Measurements from ENCODE around the gene RNF150.

Gene RNF150

DNA sequence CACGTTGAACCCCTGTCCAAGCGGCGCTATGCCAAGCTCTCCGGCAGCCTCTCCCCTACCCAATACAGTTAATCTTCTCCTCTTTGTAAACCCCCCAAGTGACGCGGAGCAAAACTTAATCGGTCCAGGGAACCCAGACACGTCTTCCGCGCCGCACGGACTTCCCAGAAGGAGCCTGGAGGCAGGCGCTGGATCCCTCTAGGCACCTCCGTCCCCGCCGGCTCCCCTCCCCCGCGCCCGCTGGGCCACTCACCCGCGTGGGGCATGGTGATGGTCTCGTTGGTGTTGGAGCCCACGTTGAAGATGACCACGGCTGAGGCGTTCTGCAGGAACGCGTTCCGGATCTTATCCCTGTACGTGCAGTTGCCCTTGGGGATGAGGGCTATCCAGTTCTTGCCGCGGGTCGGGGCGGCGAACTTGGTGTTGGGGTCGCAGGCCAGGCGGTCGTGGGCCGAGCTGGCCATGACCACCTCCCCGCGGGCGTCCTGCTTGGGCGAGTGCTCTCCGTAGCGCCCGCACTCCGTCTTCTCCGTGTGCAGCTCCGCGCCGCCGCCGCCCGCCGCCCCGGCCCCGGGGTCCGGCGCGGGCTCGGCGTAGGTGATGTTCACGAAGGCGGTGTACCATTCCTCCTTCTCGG is 1.1 kb downstream of the RNF150 start:
- no peak for DNase-seq (ENCODE audit: low read depth in 1 of 2, low spot score in 1 of 2)

DNA sequence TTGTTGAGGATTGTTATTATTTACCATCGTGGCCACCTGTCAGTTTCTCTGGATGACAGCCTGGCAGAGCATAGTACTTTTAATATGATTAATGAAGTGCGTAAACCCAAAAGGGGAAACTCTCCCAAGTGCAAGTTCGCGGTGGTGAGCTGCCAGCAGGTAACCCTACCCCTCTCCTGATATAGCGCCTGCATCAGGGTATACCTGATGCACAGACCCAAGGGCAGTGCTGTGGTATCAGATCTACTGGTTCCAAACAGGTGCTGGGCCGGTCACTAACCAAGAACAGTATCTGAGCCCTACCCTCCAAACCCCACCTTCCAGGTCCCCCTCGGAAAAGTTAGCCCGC is 1.6 kb downstream of the RNF150 start:
- no peak for DNase-seq (ENCODE audit: low read depth in 1 of 2, low spot score in 1 of 2)

DNA sequence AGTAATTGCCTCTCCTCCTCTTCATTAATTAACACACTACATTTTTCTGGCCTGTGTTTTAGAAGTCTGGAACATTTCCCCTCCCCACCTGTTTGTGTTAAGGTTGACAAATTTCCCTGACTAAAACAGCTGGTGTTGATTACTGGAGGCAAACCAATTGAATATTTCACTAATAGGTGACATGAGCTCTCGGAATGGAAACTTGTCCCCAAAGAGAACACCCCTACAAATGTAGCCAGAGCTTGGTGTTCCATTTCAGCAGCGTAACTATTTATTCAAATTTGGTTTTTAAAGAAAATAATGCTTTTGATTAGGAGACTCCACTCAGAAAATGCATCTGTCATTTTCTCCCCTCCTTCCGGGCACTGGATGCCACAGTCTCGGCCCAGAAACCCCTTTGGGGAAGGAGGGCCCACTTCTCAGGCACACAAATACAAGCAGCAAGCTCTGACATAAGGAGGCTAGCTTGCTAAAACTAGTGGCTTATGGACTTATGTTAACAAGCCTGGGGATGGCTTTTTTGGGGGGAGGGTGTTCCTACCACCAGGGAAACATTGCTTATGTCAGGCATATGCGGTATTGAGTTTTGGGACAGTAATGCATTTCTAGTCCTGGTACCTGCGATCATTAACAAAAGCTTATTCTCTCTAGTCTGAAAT is 2.2 kb downstream of the RNF150 start:
- DNase-seq (ENCODE audit: low read depth in 1 of 2, low spot score in 1 of 2) = no peak

DNA sequence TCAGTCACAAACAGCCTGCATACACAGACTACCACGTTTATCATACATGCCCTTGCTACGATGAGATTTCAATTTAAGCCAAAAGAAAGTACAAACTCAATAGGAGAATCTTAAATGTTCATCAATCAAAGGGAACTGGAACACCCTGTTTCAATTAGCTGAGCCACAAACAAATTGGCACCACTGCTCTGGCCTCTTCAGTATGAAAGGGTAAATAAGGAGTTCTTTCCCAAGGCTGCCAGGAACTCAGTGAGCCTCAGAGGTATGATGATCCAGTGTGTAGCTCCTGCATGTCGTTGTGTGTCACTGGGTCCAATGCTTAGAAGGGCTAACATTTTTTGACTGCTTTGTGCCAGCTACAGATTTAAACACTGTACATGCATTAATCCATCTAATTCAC is 5.4 kb downstream of the RNF150 start:
- DNase-seq (ENCODE audit: low read depth in 1 of 2, low spot score in 1 of 2) = no peak

DNA sequence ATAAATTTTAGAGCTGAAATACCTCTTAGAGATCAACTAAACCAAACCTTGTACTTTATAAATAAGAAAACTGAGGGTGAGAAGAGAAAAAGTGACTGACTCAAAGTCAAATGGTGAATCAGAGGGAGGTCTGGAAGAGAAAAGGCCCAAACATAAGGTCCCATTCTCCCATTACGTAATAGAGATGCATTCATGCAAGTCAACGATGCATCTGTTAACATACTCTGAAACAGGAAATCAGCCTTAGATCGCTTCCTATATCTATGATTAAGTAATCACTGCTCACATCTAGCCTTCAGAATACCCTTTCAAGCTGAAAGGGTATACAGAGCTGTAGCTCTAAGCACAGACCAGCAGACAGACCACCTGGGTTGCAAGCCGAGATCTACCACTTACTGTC is 6.5 kb downstream of the RNF150 start:
- no peak for DNase-seq (ENCODE audit: low read depth in 1 of 2, low spot score in 1 of 2)

DNA sequence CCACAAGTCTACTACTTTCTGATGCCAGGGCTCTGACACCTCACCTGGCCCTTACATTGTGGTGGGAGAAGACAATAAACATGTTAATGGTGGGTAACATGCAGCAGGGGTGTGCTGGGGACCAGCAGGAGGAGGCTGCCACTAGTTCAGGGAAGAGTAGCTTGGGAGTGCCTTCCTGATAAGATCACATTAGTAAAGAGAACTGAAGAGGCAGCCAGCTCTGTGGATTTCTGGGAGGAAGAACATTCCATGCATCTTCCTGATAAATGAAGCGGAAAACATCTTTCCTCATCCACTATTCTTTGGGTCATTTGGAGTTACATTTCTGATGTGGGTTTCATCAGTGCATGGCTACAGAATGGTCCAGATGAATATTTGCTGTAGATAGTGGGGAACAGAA is 9.0 kb downstream of the RNF150 start:
- DNase-seq (ENCODE audit: low read depth in 1 of 2, low spot score in 1 of 2) = no peak

DNA sequence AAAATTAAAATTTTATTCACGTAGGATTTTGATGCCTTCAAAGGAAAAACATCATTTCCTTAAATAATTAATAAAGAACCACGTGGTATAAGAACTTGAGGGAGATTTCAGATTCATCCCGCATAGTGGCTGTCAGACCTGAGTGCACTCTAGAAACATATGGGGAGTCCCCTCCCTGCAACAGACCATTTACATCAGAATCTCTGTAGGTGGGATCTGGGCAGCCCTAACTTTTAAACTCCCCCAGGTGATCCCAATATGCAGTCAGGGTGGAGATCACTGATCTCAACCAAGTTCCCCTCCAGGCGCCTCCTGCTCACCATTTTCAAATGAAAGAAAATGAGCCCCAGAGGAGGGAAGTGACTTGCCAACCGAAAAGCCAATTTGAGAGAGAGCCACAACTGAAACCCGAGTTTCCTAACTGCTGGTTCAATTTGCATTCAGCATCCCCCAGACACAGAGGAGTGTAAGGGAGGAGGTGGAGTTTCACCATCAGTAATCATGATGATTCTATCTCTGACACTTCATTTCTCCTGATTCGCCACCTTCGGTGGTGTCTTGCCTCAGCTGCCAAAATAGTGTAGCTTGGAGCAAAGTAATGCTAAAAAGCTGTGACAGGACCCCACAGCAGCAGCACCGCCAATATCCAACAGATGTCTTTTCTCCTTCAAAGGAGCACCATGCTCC is 11.4 kb downstream of the RNF150 start:
- no peak for DNase-seq (ENCODE audit: low read depth in 1 of 2, low spot score in 1 of 2)

DNA sequence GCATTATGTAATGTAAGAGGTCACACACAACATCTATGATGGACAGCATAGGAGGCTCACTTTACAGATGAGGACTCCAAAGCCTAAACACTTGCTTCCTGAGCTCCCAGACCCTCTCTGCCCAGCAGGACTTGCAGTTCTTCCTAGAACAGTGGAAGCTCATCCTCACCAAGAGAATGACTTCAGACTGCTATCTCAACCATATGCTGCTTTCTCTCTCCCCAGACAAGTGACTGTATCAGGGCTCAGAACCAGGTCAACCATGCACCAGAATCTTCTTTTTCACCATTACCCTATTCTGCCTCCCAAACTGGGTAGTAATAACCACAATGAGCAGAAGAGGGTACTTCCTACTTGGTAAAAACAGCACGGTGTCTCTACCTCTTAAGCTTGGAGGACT is 12.2 kb downstream of the RNF150 start:
- no peak for DNase-seq (ENCODE audit: low read depth in 1 of 2, low spot score in 1 of 2)

DNA sequence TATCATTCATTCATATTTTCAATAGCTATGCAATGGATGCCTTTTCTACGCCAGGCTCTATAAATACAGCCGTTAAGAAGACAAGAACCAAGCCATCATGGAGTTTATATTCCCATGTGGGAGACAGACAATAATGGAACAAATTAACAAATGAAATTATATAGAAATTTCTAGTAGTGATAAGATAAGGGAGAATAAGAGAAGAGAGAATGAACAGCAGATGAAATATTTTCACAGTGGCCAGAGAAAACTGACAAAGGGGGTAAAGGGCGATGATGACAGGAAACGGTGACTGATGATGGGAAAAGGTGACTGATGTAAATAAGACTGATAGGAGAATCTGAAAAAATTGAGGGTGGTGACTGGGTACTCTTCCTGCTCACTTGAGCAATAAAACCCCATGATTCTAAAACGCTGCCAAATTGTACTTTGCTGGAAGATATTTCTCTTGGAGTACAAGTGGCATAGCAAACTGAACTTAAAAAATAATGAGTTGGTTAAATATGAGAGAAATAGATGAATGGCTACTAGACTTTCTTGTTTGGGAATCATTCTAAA is 13.2 kb downstream of the RNF150 start:
- DNase-seq (ENCODE audit: low read depth in 1 of 2, low spot score in 1 of 2) = no peak

DNA sequence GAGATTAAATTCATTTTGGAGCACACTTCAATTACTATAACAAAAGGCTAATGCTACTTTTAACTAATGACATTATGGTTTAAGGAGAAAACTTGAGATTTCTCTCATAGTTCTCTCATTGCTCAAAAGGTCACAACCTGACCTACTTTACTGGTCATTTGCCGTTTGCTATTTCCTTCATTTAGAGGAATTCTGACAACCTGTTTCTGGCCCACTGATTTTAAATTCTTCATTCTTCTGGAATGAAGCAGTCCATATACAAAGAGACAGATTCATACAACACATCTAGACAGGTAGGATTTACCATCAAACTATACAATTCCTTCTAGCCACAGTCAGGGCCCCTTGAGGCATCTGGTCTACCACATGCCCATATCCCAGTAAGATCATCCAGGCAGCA is 14.2 kb downstream of the RNF150 start:
- no peak for DNase-seq (ENCODE audit: low read depth in 1 of 2, low spot score in 1 of 2)

DNA sequence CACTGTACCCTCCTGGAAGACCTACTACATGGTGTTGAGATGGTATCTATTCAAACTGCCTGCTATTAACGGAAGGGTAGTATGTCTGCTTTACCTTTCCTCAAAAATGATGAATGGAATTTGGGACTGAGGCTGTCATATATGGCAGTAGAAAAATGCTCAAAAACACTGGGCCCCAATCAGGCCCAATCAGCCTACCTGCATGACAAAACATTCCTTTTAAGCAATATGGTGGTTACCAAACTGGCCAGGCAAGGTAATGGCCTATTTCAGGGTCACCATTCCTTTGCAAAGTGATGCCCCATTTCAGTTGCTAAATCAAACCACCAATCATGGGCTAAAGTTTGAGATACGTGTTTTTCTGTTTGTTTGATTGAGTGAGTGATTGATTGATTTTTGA is 14.9 kb downstream of the RNF150 start:
- DNase-seq (ENCODE audit: low read depth in 1 of 2, low spot score in 1 of 2) = no peak

DNA sequence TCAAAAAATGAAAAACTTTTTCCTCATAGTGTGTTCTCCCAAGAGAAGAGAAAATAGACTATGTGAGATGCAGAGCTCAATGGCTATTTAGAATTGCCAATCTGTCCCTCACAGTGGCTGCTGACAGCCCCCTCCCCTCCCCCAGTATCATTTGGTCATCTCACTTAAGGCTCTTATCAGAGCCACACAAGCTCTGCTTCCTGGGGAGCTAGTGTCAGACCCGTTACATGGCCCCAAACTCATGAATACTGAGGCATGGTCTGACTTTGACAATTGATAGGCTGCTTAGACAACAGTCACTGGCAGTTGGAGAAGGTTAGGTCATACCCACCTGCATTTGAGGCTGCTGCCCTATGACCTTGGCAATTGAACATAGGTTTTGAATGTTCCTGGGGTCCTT is 15.3 kb downstream of the RNF150 start:
- no peak for DNase-seq (ENCODE audit: low read depth in 1 of 2, low spot score in 1 of 2)

DNA sequence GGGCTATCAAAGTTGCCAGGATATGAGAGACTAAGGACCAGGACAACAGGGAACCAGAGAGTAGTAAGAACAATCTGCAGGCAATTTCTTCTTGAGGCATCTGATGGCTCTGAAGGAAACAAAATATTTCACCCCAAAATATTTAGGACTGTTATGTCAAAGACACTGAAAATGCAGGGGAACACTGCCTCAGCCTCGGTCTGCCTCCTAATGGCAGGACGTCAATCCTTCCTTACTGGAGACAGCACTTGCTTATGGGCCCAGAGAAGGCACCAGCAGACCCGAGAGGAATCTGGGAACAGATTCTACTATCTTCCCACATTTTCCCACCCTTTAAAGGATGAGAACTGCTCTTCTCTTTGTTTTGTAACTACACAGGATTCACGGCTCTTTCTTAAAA is 23.3 kb downstream of the RNF150 start:
- DNase-seq (ENCODE audit: low read depth in 1 of 2, low spot score in 1 of 2) = no peak

DNA sequence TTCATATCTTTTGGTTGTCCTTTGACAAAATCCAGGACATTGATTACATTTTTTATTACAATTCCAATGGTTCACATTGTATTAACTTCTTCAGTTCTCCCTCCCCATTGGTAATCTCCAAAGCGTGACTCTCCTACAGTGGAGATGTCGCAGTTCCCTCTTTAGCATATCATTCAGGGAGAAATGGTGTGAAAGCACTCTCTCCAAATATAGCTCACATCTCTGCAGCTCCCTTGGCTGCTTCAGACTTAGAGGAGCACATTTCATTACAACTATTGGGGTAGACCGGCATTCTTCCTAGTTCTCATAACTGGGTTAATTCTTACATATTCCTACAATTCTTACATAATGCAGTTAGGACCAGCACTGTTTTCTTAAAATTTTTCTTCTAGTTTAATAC is 25.3 kb downstream of the RNF150 start:
- DNase-seq (ENCODE audit: low read depth in 1 of 2, low spot score in 1 of 2) = no peak

DNA sequence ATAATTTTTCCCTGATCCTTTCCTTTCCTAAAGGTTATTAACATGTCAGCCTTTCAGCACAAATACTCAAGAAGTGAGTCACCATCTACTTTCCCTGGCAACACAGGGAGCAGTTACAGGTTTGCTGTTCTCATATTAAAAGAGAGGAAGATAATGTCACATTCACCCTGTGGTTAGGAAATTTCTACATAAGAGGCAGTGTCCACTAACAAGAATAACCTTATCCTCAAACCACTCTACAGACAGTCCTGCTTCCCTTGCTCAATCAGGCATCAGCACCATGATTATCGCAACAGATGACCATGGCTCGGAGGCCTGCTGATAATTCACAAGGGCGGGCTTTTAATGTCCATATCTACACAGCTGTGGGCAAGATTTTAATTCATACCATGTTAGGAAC is 30.9 kb downstream of the RNF150 start:
- DNase-seq (ENCODE audit: low read depth in 1 of 2, low spot score in 1 of 2) = no peak

DNA sequence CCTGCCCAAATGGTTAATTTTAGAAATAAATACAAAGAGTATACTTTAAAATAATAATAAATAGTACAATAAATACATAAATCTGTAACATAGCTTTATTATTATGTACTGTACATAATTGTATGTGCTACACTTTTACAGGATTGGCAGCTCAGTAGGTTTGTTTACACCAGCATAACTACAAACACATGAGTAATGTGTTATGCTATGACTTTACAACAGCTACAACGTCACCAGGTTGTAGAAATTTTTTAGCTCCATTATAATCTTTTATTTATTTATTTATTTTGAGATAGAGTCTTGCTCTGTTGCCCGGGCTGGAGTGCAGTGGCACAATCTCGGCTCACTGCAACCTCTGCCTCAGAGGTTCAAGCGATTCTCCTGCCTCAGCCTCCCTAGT is 31.8 kb downstream of the RNF150 start:
- no peak for DNase-seq (ENCODE audit: low read depth in 1 of 2, low spot score in 1 of 2)

DNA sequence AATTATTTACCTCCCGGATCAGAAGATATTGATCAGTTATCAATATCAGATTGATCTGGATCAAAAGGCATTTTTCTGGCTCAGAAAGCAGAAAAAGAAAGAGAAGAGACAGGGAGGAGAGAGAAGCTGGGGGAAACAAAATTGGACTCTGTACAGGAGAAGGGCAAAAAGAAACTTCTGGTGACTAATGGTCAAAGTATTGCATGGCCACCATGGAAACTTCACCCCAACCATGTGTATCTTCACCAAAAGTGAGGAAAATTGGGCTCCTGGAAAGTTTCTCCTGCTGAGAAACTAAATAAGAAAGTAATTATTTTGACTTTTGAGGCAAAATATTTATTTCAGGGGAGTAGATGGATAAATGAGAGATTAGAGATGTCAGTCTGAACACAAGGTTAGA is 33.9 kb downstream of the RNF150 start:
- no peak for DNase-seq (ENCODE audit: low read depth in 1 of 2, low spot score in 1 of 2)

DNA sequence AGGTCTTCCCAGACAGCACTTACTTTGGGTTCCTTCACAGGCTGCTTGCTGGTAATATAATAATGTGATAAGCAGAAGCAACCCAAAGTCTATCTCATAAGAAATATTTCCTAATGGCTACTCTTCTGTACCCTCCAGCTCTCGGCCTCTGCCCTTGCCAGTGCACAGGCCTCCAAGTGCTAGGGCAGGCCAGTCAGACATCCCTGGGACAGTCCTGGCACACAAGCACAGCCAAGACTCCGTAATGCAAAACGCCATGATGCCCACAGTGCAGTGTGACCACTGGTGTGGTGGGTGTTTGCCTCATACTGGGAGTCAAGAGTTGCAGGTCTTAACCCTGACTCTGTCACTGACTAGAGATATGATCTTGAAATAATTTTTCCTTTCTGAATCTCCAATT is 35.1 kb downstream of the RNF150 start:
- DNase-seq (ENCODE audit: low read depth in 1 of 2, low spot score in 1 of 2) = no peak

DNA sequence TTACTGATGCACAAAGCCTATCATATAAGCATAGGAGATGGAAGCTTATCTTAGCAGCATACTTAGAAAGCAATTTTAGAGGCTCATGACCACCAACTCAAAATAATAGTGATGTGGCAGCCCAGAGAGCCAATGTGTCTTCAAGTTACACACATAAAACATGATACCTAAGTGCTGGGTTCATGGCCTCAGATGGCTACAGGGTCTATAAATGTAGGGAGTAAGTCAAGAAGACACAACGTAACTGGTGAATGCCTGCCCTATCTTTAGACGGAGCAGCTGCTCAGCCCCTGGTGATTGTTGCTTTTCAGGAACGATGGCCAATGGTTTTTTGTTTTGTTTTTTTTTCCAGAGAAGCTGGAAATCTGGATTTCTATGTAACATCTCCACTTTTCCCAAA is 42.8 kb downstream of the RNF150 start:
- no peak for DNase-seq (ENCODE audit: low read depth in 1 of 2, low spot score in 1 of 2)

DNA sequence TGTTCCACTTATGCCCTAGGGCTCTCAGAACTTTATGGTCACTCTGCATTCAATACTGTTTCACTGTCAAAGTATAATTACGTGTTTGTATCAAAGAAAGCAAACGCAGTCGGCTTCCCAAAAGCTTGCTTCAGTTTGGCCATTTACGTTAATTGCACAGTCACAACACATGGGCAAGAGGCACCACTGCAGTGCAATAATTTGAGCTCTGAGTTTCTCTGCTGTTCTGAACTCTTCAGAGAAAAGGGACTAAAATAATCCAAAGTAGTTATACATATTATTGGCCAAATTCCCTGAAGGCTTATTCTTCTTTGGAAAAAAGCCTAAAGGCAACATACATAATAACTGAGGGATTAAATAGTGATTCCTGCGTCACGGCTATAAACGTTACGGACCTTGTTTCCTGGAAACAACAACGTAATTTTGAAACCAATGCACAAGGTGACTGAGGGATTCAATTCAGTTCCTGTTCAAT is 51.3 kb downstream of the RNF150 start:
- no peak for DNase-seq (ENCODE audit: low read depth in 1 of 2, low spot score in 1 of 2)

DNA sequence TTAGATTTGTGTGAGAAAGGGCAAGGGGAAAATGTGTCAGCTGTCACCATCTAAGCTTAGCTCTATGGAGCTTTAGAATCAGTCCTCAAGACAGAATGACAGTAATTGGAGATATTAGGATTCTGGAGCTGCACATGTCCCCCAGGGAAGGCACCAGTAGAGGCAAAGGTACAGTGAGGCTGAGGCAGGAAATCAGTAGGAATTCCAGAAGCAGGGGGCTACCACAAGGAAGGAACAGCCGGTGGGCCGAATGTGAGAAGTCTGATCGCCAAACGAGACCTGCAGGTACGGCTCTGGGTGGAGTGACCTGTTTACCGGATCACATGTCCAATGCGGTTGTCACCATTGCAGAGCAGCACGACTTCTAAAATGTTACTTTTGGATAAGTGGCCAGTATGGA is 52.6 kb downstream of the RNF150 start:
- no peak for DNase-seq (ENCODE audit: low read depth in 1 of 2, low spot score in 1 of 2)

DNA sequence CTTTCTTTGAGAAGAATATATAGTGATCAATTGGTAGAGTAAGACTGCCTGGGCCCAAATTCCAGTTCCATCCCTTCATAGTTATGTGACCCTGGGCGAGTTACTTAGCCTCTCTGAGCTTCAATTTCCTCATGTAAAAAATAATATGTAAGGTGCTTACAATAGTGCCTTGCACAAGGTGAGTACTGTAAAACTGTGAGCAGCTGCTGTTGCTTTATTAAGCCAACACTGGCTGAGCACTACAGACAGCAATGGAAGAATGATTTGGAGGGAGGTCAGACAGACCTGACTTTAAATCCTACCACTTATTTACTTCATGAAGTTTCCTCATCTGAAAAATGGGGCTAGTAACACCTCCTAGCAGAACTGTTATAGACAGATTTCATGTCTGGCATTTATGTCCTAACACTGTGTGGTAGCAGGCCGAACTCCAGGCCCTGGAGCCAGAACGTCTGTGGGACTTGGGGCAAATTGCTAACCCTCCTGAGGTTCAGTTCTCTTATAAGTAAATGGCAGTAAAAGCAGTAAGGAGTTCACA is 53.8 kb downstream of the RNF150 start:
- DNase-seq (ENCODE audit: low read depth in 1 of 2, low spot score in 1 of 2) = no peak
